GM18868 (cell line): Measurements from ENCODE around the gene BBS7.

Source experiments
- ATAC-seq: cut with Tn5 transposase; IDR thresholded peaks from one replicate; pipeline ENCODE4 v1.9.1; 2021; ENCODE audit warnings: mild to moderate bottlenecking, moderate library complexity; ENCODE audit not compliant: unreplicated experiment

The BBS7 gene, protein sequence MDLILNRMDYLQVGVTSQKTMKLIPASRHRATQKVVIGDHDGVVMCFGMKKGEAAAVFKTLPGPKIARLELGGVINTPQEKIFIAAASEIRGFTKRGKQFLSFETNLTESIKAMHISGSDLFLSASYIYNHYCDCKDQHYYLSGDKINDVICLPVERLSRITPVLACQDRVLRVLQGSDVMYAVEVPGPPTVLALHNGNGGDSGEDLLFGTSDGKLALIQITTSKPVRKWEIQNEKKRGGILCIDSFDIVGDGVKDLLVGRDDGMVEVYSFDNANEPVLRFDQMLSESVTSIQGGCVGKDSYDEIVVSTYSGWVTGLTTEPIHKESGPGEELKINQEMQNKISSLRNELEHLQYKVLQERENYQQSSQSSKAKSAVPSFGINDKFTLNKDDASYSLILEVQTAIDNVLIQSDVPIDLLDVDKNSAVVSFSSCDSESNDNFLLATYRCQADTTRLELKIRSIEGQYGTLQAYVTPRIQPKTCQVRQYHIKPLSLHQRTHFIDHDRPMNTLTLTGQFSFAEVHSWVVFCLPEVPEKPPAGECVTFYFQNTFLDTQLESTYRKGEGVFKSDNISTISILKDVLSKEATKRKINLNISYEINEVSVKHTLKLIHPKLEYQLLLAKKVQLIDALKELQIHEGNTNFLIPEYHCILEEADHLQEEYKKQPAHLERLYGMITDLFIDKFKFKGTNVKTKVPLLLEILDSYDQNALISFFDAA

DNA sequence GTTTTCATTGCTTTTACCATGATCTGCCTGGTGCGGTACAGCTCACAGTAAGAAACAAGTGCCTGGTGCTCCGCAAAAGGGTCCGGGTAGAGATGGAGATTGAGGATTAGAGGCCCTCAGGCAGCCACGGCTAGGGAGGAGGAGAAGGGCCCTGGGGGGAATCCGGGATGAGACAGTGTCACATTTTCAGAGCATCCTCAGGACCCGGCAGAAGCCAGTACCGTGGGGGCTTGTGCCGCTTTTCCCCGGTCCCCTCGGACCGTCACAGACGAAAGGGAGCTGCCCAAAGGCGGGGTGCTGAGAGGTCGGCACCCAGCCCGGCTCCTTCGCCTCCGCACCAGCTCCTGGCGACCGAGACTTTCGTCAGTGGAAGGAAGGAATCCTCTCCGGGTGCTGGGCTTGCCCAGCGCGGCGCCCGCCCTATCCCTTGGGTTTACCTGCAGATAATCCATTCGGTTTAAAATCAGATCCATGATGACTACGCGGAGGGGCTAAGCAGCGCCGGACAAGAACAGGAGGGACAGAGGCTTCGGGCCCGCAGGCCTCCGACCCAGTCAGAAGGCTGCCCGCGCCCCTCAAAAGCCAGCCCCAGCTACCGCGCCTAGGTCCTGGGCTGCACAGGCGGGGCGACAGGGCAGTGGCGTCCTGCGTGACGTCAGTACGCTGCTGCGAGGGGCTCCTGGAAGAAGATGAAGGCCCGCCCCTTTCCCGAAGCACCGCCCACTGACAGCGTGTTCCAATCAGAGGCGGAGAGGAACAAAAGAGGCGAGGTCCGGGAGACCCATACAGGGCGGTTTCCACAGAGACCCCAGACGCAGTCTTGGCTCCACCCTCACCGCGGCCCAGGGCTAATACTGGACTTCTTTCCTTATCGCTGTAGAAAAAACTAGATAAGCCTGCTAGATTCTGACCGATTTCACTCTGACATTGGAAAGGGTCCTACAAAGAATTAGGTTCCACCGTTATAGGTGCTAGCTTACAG lies at the start of gene BBS7:
Gene BBS7, minus strand, starts transcription at position 634 of the 982 bp plus-strand sequence. Its CDS starts 161 bp downstream, at position 473.
- ATAC-seq: peak; percentile 99

DNA sequence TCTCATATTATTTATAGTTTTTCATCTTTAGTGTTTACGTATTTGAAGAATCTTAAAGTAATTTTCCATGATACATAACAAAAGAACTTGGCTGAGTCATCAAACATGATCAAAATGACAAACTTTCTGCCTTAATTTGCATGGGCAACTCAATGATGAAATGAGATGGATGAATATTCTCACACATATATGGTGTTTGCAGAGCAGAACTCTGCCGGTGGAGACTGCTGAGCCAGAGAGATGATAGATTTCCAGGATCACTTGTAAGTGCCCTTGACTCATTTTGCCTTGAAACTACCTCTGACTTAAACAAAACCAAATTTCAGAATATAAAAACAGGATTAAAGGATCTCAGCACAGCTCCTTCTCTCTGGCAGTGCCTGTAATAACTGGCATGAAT lies 43.4 kb upstream of the BBS7 start:
- ATAC-seq: no peak

DNA sequence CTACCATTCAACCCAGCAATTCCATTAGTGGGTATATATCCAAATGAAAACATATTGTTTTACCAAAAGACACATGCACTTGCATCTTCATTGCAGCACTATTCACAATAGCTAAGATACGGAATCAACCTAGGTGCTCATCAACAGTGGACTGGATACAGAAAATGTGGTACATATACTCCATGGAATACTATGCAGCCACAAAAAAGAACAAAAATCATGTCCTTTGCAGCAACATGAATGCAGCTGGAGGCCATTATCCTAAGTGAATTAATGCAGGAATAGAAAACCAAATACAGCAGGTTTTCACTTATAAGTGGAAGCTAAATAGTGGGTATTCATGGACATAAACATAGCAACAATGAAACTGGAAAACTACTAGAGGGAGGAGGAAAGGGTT lies 38.1 kb upstream of the BBS7 start:
- no peak for ATAC-seq

- peak; percentile 94 for ATAC-seq
Observed at GRCh38 chr4:121900132-121900983, 30.1 kb upstream of the BBS7 start.

DNA sequence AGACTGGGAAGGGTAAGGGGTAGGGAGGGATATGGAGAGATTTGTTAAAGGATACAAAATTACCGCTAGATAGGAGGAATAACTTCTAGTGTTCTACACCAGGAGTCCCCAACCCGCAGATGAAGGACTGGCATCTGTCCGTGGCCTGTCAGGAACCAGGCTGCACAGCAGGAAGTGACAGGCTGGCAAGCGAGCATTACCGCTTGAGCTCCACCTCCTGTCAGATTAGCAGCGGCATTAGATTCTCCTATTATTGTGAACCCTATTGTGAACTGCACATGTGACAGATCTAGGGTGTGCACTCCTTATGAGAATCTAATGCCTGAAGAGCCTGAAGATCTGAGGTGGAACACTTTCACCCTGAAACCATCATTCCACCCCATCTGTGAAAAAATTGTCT lies 27.9 kb upstream of the BBS7 start:
- peak; percentile 61 for ATAC-seq

DNA sequence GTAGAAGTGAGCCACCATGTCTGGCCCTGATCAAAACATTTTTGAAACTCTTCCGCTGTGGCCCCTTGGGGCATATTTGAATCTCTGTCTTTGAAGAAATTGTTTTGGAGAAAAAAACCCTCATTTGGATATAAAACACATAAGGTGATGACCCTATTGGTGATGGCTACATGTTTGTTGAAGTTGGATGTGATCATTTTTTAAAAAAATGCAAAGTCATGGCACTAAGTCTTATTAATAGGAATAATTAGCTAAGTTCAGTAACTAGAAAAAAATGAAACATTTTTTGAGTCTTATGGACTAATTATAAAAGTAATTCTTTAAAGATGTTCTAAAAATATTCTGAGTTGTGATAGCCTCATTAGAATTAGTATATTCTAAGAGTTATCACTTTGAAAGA lies 17.9 kb upstream of the BBS7 start:
- ATAC-seq: no peak

GRCh38 chr4:121885115-121885514 lies 14.8 kb upstream of the BBS7 start:
- ATAC-seq: no peak

DNA sequence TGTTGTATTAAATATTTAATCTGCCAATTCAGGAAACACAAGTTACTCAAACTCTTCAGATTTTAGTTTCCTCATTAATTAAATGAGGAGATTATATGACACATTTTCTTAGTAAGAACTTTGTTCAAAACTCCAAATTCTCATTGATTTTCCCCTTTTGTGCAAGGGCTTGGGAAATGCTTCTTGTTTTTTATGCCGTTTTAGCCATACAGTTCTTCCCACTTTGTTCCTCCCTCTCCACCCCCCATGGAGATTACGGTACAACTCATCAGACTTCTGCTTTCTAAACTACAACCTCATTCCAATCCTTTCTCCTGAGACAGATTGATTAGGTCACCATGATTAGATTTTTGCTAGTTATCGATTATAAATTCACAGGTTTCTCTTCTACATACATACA lies 10.9 kb upstream of the BBS7 start:
- ATAC-seq: no peak

DNA sequence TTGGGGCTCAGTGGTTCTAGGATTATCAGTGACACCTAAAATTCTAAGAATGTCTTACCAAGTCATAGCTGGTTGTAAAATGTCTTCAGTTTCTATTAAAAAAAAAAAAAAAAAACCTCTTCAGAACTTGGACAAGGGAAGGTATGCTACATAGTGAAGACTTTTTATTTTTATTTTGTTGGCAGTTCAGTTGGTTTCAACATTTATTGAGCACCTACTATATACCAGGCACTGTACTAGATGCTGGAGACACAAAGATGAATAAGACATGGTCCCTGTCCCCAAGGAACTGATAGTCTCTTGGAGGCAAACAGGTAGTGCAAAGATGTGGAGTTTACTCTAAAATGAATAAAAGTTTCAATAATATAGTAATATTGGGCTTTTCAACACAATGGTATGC lies 8.9 kb upstream of the BBS7 start:
- no peak for ATAC-seq

DNA sequence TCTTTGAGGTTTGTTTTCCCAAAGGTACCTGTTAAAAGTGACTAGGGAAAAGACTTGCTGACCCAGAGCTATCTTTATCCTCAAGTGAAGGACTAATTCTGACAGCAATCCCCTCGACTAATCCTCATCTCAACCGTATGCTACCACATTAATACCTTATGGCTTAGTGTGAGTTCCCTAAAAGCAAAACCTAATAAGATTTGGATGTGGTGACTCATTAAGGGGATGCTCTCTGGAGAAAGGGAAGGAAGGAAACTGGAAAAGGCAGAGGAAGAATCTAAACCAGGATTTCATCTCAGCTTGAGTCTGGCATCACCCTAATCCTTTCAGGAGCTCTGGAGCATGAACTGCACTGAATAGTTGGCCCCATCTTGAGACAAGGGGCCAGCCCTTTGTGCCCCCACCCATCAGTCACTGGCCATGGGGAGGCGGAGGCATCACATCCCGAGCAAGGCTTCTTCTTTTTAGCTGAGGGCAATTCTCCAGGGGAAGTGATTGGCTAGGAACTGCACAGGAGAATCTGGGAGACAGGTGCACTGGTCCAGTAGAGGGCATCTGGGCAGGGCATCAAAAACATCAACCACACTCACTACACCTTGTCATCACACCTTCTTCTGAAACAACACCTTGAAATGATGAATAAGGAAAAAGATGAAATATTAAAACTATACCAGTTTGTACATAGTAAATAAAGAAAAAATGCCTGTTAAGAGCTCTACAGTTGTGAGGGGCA lies 6.9 kb upstream of the BBS7 start:
- no peak for ATAC-seq

- ATAC-seq: no peak
Observed at GRCh38 chr4:121876070-121876469, 5.8 kb upstream of the BBS7 start.

GRCh38 chr4:121875652-121876051 lies 5.4 kb upstream of the BBS7 start:
- peak; percentile 46 for ATAC-seq

GRCh38 chr4:121873604-121874003 lies 3.3 kb upstream of the BBS7 start:
- ATAC-seq: peak; percentile 7

- no peak for ATAC-seq
Observed at GRCh38 chr4:121863799-121864198, 6.5 kb downstream of the BBS7 start.

DNA sequence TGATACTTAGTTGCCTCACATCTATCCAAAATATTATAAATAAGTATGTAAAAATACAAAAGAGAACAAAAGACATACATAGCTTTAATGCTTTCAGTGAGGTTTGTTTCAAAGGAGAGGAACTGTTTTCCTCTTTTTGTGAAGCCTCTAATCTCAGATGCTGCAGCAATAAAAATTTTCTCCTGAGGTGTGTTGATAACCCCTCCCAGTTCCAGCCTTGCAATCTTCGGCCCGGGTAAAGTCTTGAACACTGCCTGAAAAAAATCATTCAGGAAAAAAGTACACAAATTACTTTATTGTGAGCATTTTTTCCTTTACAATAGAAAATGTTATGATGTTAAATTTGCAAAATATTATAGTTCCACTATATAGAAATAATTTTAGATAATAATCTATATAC lies 8.8 kb downstream of the BBS7 start:
- ATAC-seq: no peak

GRCh38 chr4:121860121-121860520 lies 10.2 kb downstream of the BBS7 start:
- no peak for ATAC-seq

GRCh38 chr4:121851354-121851753 lies 18.9 kb downstream of the BBS7 start:
- no peak for ATAC-seq

GRCh38 chr4:121846662-121847061 lies 23.6 kb downstream of the BBS7 start:
- ATAC-seq: no peak

DNA sequence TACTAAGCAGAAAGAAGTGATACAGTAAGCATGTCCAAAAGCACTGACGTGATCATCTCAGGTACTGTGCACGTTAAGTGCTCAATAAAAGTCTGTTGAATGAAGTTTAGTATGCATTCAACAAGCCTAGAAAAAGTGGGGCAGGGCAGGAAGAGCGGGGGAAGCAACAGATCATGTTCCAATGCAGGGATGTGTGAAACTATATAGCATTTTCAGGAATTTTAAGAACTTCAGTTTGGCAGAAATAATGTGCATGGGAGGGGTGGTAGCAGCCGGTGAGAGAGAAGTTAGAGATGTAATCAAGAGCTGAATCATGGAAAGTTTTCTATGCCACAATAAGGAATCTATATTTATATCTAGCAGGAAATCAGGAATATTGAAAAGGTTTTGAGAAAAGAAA lies 27.4 kb downstream of the BBS7 start:
- ATAC-seq: no peak

DNA sequence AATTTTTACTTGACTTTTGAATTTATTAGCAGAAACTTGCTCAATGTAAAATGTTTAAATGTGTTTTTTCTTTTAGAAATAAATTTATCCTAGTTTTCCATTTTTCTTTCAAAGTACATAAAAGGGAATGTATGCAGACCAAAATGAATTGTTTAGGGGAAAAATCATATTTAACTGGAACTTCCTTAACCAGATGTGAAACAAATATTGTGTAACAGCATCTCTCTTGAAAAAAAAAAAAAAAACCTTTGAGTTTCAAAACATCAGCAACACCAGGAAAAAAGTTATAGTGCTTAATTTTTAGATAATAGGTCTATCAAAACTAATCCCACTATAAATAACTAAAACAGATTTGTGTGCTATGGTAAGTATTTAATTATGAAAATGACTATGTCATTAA lies 32.1 kb downstream of the BBS7 start:
- no peak for ATAC-seq
